ENCODE data around the gene PPA2. TPM values are rescaled to one million over a fixed set of nuclear protein-coding genes. Genes with fewer than 3 reads are reported as not detected.
A peak's percentile ranks its signal among the peaks of the same experiment; 100 is the strongest.

Gene PPA2
- total and polyA plus RNA-seq, 10 of the 15 experiments (the other 5 are each of a cell fraction or from before 2014, with no cell fraction given), result 93.8 to 293 (median 146) TPM

DNA sequence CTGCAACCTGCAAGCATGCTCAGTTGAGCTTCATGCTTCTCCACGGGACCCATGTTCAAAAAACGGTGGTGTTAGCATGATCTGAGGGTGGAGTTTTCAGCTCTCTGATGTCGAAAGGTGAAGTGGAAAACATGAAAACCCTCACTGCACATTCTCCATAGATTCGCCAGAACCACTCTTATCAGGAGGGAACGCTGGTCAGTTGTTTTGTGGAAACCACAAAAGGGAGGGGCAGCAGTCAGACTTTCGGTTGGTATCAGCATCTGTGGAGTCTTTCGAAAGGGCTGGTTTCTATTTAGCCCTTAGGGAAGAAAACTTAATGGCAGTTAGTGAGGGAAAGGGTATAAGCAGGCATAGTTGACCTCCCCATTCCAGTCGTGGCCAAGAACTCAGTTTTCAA is 12.6 kb downstream of the PPA2 start:
- ChIA-PET RAD21 (ENCODE audit: unreplicated experiment) (interaction anchor here (1.0 to 1.3 kb wide), 3 partner anchors 10 to 320 kb away, joined by 3 to 4 read pairs (median 3); no protein-coding TSS in a partner anchor), POLR2A (no interaction called here), SMC1A (ENCODE audit: uncharacterized antibody, unreplicated experiment) (interaction anchor here (0.7 to 2.2 kb wide), 4 partner anchors 9 to 321 kb away, joined by 3 to 6 read pairs (median 3); partner anchors contain the start of gene PPA2), CTCF (interaction anchor here (0.6 to 2.8 kb wide), 5 partner anchors 10 to 321 kb away, joined by 3 to 11 read pairs (median 3); partner anchors contain the start of gene PPA2)
- Histone ChIP-seq H3K27me3 (replicated peaks in 1 of 2; ENCODE audit: control insufficient read depth in 2 of 2, insufficient read depth in 2 of 2, low read length in 1 of 2) (no peaks in the 10 kb centered on the region), H3K9me3 (replicated peaks; ENCODE audit: control insufficient read depth, insufficient read depth, low read length) (peaks cover 17% of the 10 kb centered on the region; the same call in 2 of the 3 replicates), H4K20me1 (ENCODE audit: control insufficient read depth, insufficient read depth) (no peaks in the 10 kb centered on the region), H3K9ac (ENCODE audit: control insufficient read depth, insufficient read depth, low read length) (no peak overlapping the region), H3K27ac (ENCODE audit: control insufficient read depth, insufficient read depth) (no peak overlapping the region), H3K4me3 (no peak overlapping the region), H3K4me1 (ENCODE audit: control insufficient read depth, insufficient read depth, low read length) (no peaks in the 10 kb centered on the region), H3K79me2 (ENCODE audit: control insufficient read depth, insufficient read depth, low read length) (no peaks in the 10 kb centered on the region; the same call in 1 of the 2 replicates), H3K4me2 (ENCODE audit: control insufficient read depth, insufficient read depth) (no peak overlapping the region), H3K36me3 (ENCODE audit: control insufficient read depth in 2 of 2, insufficient read depth in 2 of 2, low read length in 1 of 2) (0 out of 4 replicates have a peak, but pooled peaks cover 0 to under 1% of the 10 kb centered on the region in 2 experiments), H2AFZ (ENCODE audit: control insufficient read depth, low read depth, low read length) (no peak overlapping the region)
- FAIRE-seq (no peak), DNase-seq (ENCODE audit: low read depth, low spot score) (no peak), ATAC-seq (peak; percentile 76)
- WGBS (ENCODE audit: insufficient coverage, insufficient replicate concordance, low lambda C conversion rate, missing lambda C conversion rate), result 55% methylated on average over 8 of the region's 8 CpGs
- TF ChIP-seq POLR2A (IDR thresholded peaks at IDR 0.05; ENCODE audit: low read depth, low read length) (no peak), KAT2A (conservative IDR thresholded peaks at IDR 0.05; ENCODE audit: control insufficient read depth, low read depth, low read length) (no peak), TARDBP (IDR thresholded peaks at IDR 0.05; ENCODE audit: borderline replicate concordance) (no peak), ZSCAN29 (IDR thresholded peaks at IDR 0.05) (no peak), HDAC6 (IDR thresholded peaks at IDR 0.05; ENCODE audit: unreplicated experiment) (no peak), TCF3 (IDR thresholded peaks at IDR 0.05; ENCODE audit: borderline replicate concordance, insufficient read depth, low read depth, low read length) (no peak), HCFC1 (IDR thresholded peaks at IDR 0.05; ENCODE audit: low read length) (no peak), ESRRA (IDR thresholded peaks at IDR 0.05; ENCODE audit: low read length) (no peak), JUNB (IDR thresholded peaks at IDR 0.05) (no peak), KDM1A (IDR thresholded peaks at IDR 0.05; ENCODE audit: borderline replicate concordance) (no peak)
- TF ChIP-seq, protein P1, sequence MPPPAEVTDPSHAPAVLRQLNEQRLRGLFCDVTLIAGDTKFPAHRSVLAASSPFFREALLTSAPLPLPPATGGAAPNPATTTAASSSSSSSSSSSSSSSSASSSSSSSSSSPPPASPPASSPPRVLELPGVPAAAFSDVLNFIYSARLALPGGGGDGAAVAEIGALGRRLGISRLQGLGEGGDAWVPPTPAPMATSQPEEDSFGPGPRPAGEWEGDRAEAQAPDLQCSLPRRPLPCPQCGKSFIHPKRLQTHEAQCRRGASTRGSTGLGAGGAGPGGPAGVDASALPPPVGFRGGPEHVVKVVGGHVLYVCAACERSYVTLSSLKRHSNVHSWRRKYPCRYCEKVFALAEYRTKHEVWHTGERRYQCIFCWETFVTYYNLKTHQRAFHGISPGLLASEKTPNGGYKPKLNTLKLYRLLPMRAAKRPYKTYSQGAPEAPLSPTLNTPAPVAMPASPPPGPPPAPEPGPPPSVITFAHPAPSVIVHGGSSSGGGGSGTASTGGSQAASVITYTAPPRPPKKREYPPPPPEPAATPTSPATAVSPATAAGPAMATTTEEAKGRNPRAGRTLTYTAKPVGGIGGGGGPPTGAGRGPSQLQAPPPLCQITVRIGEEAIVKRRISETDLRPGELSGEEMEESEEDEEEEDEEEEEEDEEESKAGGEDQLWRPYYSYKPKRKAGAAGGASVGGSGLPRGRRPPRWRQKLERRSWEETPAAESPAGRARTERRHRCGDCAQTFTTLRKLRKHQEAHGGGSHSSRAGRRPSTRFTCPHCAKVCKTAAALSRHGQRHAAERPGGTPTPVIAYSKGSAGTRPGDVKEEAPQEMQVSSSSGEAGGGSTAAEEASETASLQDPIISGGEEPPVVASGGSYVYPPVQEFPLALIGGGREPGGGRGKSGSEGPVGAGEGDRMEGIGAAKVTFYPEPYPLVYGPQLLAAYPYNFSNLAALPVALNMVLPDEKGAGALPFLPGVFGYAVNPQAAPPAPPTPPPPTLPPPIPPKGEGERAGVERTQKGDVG (CRISPR knock-in tag; IDR thresholded peaks at IDR 0.05), result no peak
- TF ChIP-seq, protein P2, sequence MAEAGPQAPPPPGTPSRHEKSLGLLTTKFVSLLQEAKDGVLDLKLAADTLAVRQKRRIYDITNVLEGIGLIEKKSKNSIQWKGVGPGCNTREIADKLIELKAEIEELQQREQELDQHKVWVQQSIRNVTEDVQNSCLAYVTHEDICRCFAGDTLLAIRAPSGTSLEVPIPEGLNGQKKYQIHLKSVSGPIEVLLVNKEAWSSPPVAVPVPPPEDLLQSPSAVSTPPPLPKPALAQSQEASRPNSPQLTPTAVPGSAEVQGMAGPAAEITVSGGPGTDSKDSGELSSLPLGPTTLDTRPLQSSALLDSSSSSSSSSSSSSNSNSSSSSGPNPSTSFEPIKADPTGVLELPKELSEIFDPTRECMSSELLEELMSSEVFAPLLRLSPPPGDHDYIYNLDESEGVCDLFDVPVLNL (IDR thresholded peaks at IDR 0.05; ENCODE audit: low read depth, low read length), result no peak
- TF ChIP-seq, protein P3, sequence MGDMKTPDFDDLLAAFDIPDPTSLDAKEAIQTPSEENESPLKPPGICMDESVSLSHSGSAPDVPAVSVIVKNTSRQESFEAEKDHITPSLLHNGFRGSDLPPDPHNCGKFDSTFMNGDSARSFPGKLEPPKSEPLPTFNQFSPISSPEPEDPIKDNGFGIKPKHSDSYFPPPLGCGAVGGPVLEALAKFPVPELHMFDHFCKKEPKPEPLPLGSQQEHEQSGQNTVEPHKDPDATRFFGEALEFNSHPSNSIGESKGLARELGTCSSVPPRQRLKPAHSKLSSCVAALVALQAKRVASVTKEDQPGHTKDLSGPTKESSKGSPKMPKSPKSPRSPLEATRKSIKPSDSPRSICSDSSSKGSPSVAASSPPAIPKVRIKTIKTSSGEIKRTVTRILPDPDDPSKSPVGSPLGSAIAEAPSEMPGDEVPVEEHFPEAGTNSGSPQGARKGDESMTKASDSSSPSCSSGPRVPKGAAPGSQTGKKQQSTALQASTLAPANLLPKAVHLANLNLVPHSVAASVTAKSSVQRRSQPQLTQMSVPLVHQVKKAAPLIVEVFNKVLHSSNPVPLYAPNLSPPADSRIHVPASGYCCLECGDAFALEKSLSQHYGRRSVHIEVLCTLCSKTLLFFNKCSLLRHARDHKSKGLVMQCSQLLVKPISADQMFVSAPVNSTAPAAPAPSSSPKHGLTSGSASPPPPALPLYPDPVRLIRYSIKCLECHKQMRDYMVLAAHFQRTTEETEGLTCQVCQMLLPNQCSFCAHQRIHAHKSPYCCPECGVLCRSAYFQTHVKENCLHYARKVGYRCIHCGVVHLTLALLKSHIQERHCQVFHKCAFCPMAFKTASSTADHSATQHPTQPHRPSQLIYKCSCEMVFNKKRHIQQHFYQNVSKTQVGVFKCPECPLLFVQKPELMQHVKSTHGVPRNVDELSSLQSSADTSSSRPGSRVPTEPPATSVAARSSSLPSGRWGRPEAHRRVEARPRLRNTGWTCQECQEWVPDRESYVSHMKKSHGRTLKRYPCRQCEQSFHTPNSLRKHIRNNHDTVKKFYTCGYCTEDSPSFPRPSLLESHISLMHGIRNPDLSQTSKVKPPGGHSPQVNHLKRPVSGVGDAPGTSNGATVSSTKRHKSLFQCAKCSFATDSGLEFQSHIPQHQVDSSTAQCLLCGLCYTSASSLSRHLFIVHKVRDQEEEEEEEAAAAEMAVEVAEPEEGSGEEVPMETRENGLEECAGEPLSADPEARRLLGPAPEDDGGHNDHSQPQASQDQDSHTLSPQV (IDR thresholded peaks at IDR 0.05), result no peak
- BruUV-seq (replicated peaks), result no TSS peak
- in situ Hi-C loops (cut with MboI), result loop anchor here (25.0 kb wide), 1 partner anchor 1399 kb away; no protein-coding TSS in a partner anchor
- intact Hi-C loops (cut with micrococcal nuclease; ENCODE audit: unreplicated experiment), result no loop called here

All from GM12878 (cell line).